GM18909 (cell line): ENCODE measurements around the gene PCBP1.
"Not testable (repeated sequence)": the region's sequence is repeated elsewhere in the genome, so short reads cannot be mapped to it uniquely, and the experiment has no call there.

Source experiments
- ATAC-seq: cut with Tn5 transposase; IDR thresholded peaks from one replicate; pipeline ENCODE4 v1.9.1; 2021; ENCODE audit warnings: mild to moderate bottlenecking; ENCODE audit not compliant: unreplicated experiment, poor library complexity

PCBP1 gene

GRCh38 chr2:70123051-70123828, 36.0 kb downstream of the PCBP1 start:
- no peak for ATAC-seq

DNA sequence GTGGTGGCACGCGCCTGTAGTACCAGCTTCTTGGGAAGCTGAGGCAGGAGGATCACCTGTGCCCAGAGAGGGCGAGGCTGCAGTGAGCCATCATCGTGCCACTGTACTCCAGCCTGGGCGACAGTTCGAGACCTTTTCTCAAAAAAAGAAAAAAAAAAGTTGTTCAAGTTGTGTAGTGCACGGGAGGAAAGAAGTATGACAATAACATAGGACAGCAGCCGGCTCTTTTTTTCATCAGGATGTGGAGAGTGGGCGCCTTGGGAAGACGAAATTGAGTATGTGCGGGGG, 36.5 kb downstream of the PCBP1 start:
- no peak for ATAC-seq

DNA sequence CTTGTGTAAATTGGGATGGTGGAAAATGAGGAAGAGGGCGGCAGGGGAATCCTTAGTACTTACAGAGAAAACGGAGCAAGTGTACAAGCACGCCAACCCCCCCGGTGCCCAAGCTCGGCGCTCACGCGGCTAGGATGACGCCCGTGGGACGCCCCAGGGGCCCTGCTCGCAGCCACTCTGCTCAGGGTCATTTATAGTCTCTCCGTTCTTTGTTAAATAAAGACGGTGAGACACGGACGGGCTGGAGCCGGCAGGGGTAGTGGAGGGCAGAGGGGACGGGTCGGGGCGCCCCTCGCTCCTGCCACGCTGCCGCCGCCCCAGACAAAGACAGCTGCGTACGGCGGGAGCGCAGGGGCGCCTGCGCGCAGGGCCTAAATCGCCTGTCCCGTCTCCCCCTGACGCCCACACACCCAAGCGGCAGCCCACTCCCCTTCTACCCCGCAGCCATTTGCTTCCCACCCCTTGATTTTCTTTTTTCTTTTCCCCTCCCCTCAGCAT, 37.8 kb downstream of the PCBP1 start:
- ATAC-seq = peak; percentile 38

DNA sequence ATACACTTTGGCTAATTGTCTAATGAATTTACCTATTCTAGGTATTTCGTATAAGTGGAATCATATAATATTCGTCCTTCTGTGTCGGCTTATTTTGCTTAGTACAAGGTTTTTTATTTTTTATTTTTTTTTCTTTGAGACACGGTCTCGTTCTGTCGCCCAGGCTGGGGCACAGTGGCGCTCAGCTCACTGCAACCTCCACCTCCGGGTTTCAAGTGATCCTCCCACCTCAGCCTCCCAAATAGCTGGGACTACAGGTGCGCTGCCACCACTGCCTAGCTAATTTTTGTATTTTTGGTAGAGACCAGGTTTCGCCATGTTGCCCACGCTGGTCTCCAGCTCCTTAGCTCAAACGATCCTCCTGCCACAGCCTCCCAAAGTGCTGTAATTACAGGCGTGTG, 38.2 kb downstream of the PCBP1 start:
- no peak for ATAC-seq

GRCh38 chr2:70126413-70126812, 39.1 kb downstream of the PCBP1 start:
- ATAC-seq = no peak

DNA sequence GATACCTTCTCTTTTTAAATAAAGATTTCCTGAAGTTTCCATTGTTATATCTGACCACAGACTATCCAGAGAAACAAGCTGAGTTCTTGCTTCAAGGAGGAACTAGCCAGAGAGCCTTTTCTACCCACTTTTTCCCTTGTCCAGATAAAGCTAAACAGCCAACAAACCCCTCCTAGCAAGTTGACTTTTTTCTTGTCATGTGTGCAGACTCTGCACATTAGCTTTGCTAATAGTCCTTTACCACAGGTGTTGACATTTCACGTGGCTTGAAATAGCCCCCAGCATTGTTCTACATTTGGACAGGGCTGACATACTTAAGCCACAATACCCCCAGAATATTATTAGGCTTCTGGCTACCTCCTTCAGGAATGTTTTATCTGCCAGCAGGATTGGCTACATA, 40.7 kb downstream of the PCBP1 start:
- ATAC-seq = no peak

DNA sequence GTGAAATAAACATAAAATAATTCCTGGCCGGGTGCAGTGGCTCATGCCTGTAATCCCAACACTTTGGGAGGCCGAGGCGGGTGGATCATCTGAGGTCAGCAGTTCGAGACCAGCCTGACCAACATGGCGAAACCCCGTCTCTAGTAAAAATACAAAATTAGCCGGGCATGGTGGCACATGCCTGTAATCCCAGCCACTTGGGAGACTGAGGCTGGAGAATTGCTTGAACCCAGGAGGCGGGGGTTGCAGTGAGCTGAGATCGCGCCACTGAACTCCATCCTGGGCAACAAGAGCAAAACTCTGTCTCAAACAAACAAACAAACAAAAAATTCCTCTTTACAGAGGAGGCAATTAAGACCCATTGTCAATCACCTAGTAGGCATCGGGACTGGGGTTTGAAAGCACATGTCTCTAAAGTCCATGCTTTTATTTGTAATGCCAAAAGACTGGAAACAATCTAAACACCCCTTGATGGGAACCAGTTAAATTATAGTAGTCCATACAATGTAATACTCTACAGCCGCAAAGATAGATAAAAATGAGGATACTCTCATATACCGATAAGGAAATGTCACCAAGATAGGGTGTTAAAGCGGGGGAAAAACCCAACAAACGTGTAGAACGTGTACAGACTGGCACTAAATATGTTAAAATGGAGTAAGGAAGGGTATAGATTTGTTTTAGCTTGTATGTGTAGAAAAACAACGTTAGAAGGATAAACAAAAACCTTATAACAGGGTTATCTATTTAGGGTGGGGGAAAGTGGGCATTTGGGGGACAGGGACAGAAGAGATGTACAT, 44.3 kb downstream of the PCBP1 start:
- not testable (repeated sequence) for ATAC-seq

GRCh38 chr2:70132244-70133126, 45.2 kb downstream of the PCBP1 start:
- peak; percentile 61 for ATAC-seq

GRCh38 chr2:70133127-70133452, 45.8 kb downstream of the PCBP1 start:
- no peak for ATAC-seq

DNA sequence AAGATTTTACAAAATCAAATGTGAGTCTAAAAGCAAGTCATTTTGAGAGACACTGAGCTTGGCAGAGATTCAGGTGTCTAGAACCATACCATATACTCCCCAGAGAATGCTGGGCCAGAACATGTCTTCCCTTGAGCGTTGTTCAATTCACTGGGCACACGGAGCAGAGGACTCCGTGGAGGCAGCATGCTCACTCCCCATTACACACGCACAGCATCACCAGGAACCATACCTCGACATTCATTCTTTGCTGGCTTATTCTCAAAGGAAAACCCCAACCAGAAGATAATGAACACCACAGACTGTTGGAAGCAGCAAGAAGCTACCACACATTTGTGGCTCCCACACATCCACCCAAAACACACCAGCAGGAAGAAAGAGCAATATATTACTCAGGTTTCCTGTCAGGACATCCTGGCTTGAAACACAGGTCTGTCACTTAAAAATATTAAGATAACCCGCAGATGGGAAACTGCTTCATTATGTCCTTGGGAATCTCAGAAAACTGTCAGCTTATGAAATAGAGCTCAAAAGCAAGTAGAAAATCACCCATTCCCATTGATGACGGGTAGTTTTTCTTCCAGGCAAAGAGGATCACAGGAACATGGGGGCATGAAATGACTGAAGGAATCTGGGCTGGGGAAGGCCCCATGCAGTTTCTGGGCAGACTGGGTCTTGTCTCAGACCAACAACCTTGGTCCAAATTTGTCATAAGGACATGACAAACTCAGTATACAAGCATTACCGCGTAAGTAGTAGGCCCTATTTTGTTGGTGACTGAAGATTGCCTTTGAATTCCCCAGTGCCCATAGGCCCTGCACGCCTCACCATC, 46.4 kb downstream of the PCBP1 start:
- ATAC-seq = no peak

- ATAC-seq = not testable (repeated sequence)
Measured at GRCh38 chr2:70134323-70134983, 47.2 kb downstream of the PCBP1 start.
